GM19467 (cell line): ENCODE measurements around the gene CLDN2.

ENCODE experiments used
- ATAC-seq: cut with Tn5 transposase; IDR thresholded peaks from one replicate; pipeline ENCODE4 v1.9.1; 2021; ENCODE audit warnings: mild to moderate bottlenecking, moderate library complexity; ENCODE audit not compliant: unreplicated experiment

The CLDN2 gene

GRCh38 chrX:106917830-106918500 is 2.2 kb upstream of the CLDN2 start:
- ATAC-seq = no peak

- ATAC-seq = no peak
Measured at GRCh38 chrX:106921637-106922036, 1.4 kb downstream of the CLDN2 start.

GRCh38 chrX:106927023-106927422 is 6.8 kb downstream of the CLDN2 start:
- ATAC-seq = no peak

- no peak for ATAC-seq
Measured at GRCh38 chrX:106927700-106928099, 7.5 kb downstream of the CLDN2 start.

- no peak for ATAC-seq
Measured at GRCh38 chrX:106928227-106928626, 8.0 kb downstream of the CLDN2 start.

GRCh38 chrX:106931831-106932491 is 11.8 kb downstream of the CLDN2 start:
- no peak for ATAC-seq

- no peak for ATAC-seq
Measured at GRCh38 chrX:106932492-106932923, 12.3 kb downstream of the CLDN2 start.

GRCh38 chrX:106932960-106933537 is 12.8 kb downstream of the CLDN2 start:
- no peak for ATAC-seq

- ATAC-seq = no peak
Measured at GRCh38 chrX:106933538-106933961, 13.3 kb downstream of the CLDN2 start.

GRCh38 chrX:106935175-106935574 is 15.0 kb downstream of the CLDN2 start:
- ATAC-seq = no peak

- no peak for ATAC-seq
Measured at GRCh38 chrX:106936246-106936645, 16.0 kb downstream of the CLDN2 start.

- ATAC-seq = no peak
Measured at GRCh38 chrX:106939566-106939965, 19.4 kb downstream of the CLDN2 start.

GRCh38 chrX:106940068-106940467 is 19.9 kb downstream of the CLDN2 start:
- ATAC-seq = no peak

GRCh38 chrX:106946464-106946863 is 26.3 kb downstream of the CLDN2 start:
- no peak for ATAC-seq

GRCh38 chrX:106948641-106949040 is 28.4 kb downstream of the CLDN2 start:
- no peak for ATAC-seq

- ATAC-seq = no peak
Measured at GRCh38 chrX:106949366-106949765, 29.2 kb downstream of the CLDN2 start.

GRCh38 chrX:106950381-106950780 is 30.2 kb downstream of the CLDN2 start:
- ATAC-seq = no peak

- ATAC-seq = no peak
Measured at GRCh38 chrX:106951230-106951629, 31.0 kb downstream of the CLDN2 start.

GRCh38 chrX:106952089-106952488 is 31.9 kb downstream of the CLDN2 start:
- ATAC-seq = no peak

- ATAC-seq = no peak
Measured at GRCh38 chrX:106952538-106952937, 32.3 kb downstream of the CLDN2 start.

GRCh38 chrX:106952988-106953387 is 32.8 kb downstream of the CLDN2 start:
- no peak for ATAC-seq

- ATAC-seq = no peak
Measured at GRCh38 chrX:106954041-106954440, 33.8 kb downstream of the CLDN2 start.
